Germinal center (tissue), 1 donor: ENCODE measurements around the gene DDO.

Source experiments
- DNase-seq: peaks from one replicate; pipeline ENCODE4 v3.0.0; 2012; ENCODE audit warnings: mixed read lengths, low spot score

The DDO gene

DNA sequence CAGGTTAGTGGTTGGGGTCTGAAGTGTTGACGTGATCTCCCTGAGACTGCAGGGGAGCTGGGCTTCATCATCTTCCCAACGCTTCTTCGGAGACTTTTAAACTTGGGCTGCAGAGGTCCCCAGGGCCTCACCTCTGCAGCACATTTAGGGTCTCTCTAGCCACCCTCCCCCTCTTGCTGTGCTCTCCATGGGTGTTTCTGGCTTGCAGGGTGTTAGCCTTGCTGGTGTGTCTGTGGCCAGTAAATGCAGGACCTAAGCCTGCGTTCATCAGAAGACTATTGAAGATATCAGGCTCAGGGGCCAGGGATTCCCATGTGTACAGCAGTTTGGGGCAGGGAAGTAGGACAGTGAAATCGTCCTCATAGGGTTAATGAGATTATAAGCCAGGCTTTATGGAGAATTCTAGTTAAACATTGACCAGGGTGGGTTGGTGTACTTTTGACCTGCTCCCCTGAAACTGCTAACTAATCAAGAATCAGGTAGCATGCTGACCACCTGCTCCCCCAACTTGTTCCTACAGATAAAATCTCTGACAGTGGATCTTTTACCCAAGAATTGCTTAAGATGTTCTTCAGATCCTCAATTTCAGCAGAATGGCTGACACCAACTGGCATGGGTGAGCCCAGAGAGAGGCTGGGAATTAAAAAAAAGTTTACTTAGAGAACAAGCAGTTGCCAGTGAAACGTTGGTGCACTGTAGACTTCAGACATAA lies 3.8 kb upstream of the DDO start:
- no peak for DNase-seq

DNA sequence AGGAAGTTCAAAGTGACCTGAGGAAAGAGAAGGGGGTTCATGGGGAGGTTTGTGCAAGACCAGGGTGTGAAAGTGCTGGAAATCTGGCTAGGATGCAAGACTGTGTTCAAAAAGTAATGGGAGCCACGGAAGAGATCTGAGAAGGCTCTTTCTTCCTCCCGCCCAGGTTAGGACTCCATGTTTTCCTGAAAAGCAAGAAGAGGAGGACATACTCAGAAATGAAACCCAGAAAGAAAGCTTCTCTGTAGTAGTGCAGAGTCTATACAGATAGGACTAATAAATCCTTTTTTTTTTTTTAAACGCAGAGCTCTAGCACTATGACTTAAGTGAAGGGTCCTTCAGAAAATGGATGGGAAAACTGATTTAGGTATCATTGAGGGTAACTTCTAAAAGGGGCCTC lies 3.2 kb upstream of the DDO start:
- no peak for DNase-seq

DNA sequence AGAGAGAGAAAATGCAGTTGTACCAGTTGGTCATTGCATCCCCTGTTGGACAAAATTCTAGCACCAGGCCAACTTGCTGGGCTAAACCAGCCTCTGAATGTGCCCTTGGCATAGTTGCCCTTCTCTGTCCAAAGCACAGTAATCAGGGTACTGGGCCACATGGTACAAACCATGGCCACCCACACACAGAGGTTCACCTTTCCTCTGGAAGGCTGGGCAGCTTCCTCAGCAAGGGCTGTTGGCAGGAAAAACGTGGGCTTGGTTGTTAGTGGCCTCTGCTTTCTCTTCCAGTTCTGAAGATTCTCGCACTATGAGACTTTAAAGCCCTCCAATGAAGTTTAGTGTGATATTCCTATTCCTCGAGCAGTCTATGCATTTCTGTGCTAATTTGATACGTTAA lies 706 bp downstream of the DDO start:
- DNase-seq, result no peak

DNA sequence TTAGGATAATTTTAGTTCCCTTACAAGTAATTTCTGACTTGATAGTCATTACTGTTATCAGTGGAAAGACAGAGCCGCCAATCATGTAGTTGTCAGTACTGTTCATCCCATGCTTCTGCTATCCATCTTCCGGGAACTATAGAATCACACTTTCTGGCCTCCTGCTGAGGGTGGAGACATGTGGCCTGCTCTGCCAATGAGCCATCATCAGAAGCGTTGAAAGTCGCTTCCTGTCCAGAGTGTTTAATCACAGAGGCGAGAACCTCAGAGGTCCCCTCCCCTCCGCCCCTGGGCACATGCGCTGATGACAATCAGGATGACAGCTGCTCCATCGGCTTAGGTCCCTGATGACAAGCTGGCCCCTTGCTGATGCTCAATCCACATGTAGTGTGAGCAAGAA lies 3.0 kb downstream of the DDO start:
- no peak for DNase-seq

DNA sequence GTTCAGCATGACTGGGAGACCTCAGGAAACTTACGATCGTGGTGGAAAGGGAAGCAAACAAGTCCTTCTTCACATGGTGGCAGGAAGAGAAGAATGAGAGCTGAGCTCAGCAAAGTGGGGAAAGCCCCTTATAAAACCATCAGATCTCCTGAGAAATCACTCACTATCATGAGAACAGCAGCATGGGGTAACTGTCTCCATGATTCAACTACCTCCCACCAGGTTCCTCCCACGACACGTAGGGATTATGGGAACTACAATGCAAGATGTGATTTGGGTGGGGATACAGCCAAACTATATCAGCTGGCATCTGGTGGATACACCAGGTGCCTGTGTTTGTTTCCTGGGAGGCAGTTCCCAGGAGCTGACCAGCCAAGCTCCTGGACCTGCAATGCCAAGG lies 4.9 kb downstream of the DDO start:
- DNase-seq, result no peak

DNA sequence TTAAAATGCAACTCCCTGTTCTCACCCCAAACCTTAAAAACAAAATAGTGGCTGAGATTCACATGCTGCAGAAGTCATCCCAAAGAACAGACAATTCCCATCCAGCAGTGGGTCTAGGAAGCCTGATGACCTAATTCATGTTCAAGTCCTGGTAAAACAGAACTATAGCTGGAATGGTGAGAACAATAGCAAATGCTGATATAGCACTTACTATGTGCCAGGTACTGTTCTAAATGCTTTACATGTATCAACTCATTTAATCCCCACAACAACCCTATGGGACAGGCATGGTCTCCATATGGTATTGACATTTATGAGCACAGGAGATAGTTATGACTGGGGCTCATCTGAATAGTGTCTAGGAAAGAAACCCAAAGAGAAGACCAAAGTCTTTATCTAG lies 5.6 kb downstream of the DDO start:
- DNase-seq, result no peak

DNA sequence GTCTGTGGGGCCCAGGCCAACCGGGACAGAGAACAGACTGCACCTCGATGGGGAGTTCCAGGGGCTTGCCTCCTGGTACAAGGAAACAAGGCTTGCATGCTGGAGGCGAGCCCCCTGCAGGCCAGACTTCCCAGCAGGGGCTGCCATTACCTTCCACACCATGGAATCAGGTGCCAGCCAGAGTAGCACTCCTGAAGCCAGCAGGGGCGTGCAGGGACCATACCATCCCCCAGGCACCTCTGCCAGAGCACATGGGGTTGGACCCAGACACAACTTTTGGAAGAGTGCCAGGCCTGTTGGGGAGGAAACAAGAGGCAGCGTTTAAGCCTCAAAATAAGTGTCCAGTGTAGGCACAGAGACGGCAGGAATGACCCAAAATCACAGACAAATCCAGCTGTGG lies 6.5 kb downstream of the DDO start:
- no peak for DNase-seq

DNA sequence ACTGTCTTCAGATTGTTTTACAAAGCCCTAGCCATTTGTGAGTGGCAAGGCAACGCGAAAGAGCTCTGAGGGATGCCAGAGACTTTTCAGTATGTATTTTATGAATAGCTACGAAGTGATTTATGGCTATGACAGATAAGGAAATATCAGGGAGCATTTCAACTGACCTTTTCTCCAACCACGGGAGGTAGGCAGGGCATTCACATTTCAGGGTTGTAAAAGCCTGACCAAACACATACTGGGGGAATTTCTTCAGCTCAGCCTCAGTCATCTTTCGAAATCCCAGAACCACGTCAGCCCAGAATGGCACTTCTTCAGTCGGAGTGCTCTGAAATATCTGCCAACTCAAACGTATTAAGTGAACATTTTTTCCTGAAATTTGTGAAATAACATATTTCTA lies 10.8 kb downstream of the DDO start:
- no peak for DNase-seq

DNA sequence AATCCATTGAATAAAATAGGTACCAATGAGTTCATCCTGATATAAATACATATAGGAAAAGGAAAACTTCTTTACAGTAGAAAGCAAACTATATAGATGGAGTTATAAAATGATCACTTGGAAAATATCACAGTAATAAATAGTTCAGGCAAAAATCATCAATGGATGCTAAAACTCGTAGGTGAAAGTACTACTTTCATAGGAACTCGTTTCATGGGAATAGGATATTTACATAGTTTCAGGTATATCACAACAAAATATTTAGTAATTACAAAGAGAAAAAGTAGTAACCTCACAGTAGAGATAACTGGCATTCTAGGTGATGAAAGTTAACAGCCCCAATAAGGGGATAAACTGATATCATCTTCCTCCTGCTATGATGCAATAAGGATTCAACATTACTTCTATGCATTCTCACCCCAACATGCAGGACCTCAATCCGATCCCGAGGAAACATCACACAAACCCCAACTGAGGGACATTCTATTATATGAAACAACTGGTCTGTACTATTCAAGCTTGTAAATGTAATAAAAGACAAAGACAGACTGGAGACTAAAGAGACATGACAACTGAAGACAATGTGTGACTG lies 13.7 kb downstream of the DDO start:
- no peak for DNase-seq

DNA sequence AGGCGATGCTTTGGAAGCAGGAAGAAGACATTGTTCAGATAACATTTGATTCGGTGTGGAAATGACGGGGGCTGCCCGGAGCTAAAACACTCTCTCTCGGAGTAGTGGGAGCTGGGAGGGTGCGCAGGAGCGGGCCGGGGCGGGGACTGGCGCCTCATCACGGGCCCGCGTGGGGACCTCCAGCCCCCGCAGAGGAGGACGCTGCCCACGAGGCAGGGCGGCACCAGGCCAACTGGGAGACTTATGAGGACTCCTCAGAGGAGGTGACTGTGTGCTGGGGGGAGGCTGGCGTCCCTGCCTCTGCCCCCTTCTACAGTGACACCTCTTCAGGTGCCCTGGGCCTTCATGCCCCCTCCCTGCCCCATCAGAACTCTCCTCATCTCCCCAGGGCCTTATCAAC lies 15.2 kb downstream of the DDO start:
- DNase-seq, result no peak

DNA sequence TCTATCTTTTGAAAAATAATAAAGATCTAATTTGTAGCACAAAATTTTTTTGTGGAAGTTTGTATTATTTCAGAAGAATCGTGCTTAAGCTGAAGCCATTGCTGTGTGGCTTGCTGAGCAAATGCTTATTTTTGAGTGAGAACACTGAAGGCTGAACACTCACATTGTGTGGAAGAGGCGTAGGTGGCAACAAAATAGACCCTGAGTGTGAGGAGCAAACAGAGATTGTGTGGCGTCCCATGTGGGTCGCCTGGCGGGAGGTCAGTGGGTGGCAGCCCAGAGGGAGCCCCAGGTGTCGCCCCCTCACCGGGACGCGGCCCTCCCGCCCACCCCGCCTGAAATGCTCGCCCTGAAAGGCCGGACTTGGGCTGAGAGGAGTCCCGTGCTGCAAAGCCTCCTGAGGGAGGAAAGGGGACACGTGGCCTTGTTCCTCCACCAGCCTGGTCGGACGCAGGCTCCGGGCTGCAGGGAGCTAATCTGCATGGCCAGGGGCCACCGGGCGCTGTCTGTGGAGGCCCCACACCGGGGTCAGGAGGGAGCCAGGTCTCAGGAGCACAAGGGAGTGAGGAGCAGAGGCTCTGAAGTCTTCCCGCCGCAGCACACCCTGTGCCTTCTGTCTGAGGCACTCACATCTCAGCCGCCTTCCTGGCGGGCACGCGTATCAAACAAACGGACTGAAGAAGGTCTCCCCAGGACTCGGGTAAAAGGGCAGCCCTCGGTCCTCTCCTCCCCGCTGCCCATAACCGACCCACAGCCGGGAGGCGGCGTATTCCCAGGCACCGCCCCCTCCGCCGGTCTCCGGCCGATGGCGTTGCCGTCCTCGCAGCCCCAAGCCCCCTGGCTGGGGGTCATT lies 15.9 kb downstream of the DDO start:
- no peak for DNase-seq

DNA sequence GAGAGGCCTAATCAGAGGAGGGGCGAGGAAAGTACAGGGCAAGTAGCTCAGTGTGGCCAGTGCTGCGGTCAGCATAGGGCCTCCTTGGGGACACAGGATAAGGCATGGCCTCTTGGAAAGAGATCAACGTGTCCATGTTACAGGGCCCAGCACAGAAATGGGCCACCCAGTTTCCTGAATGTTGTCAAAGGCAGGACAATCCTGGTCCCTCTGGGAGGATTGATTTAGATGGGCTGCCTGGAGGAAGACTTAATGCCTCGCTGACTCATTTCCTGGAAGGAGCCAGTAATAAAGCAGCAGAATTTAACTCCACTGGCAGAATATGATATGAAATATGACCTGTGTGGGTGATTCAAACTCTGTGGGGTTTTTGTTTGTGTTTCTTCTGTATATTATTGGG lies 16.6 kb downstream of the DDO start:
- DNase-seq, result no peak

DNA sequence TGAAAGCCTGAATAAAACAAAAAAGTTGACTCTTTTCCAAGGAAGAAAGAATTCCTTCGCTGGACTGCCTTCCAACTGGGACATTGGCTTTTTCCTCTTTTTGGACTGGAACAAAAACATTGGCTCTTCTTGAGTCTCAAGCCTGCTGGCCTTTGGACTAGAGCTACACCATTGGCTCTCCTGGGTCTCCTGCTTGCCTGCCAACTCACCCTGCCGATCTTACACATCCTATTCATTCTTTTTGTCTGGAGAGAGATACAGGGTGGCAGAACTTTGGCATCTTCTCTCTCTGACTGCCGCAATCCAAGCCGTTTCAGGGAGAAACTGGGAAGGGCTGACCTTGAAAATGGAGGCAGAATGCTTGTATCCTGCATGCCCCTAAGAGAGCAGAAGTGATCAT lies 20.2 kb downstream of the DDO start:
- DNase-seq, result no peak

DNA sequence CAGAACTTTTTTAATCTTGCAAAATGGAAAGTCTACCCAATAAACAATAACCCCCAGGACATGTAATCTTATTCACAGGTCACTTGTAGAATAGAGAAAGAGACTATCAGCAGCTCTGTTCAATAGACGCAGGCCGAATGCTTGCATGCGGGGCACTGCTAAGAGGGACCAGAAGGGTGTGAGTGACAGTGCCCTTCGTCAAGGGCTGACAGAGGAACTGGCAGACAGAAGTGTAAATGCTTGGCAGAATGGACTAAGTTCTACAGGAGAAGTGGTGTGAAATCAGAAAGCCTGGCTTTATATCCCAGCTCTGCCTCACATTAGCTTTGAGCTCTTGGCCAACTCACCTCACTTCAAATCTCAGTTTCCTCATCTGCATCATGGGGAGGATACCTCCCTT lies 21.0 kb downstream of the DDO start:
- DNase-seq, result no peak

DNA sequence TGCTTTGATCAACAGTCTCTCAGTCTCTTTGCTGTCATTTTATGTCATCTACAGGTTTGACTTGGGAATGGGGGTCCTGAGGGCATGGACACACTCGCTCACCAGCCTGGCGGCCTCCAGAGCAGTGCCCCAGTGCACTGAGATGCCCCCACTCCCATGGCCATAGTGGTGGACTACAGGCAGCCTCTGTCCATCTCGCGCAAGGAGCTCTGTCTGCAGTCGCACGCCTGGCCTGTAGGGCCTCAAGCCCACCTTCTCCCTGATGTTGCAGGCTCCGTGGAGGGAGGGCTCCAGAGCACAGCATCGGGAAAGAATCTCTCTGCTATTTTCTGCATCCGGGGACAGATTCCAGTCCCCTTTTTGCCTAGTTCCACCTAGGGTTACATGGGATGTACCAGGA lies 22.6 kb downstream of the DDO start:
- DNase-seq, result no peak

DNA sequence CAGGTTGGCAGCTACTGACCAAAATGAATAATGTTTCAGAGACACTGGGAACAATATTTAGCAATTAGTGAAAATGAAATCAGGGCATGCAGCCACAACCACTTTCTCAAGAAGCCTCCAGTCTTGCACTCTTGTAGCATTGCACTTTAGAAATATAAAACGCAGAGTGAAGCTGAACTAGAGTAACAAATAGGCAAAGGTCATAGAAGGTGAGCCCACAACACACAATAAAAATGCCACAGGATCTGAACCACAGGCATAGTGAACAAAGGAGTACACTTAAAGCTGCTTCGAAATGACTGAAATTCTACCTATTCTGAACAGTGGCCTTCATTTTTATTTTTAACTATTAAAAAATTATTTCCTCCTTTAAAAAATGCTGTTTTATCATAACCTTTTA lies 25.0 kb downstream of the DDO start:
- DNase-seq, result no peak

DNA sequence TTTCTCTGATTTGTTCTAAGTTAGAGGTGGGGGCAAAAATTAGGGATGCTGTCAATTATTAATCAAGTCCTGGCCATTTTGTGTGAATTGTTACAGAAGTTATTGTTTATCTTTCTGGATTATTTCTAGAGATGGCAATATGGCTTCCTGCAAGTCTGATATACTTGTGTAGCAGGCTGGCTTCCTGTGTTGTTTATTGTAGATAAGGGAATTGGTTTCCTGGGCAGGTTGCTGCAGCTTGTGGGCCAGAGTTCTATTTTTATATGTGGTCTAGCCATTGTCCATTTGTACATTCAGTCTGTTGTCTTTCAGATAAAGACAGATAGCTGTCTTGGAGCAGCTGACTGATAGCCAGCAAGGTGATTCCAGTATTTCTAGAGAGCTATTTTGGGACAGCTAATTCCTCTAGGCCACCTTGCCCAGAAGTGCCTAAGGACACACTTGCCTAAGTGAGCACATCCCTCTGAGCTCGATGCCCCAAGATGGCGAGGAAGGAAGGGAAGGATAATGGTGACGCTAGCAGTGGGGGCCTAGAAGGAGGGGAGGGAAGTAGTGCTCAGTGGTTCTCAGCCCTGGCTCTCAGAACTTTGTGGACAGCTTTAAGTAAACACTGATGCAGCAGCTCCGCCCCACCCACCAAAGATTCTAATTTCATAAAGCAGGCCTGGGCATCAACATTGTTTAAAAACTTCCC lies 25.5 kb downstream of the DDO start:
- no peak for DNase-seq

DNA sequence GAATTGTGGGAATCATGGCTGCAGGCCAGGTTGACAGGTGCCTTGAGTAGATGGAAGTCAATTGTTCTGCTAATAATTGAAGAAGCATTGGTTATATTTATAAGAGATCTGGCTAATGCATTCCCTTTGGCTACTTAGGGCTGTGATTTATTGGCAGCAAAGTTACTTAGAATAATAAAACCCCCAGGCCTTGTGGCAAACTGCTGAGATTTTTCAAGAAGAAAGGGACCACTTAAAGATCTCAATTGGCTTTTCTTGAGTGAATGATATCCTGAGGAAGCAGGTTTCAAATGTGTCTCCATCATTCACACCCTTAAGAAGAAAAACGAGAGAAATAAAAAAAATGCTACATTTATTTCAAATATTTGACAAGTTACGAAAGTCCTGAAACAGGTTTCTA lies 27.4 kb downstream of the DDO start:
- DNase-seq, result no peak

DNA sequence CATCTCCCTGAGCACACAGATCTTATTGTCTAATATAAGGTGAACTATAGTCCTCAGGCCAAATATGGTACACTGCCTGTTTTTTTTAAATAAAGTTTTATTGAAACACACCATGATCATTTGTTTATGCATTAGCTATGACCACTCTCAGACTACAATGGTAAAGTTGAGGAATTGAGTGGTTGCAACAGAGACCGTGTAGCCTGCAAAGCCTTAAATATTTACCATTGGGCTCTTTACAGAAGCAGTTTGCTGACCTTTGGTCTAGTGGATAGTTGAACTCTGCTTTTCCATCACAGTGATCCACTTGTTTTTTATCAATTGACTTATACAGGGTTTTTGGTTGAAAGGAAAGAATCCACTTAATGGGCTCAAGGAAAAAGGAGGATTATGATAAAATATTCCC lies 29.9 kb downstream of the DDO start:
- DNase-seq, result no peak

DNA sequence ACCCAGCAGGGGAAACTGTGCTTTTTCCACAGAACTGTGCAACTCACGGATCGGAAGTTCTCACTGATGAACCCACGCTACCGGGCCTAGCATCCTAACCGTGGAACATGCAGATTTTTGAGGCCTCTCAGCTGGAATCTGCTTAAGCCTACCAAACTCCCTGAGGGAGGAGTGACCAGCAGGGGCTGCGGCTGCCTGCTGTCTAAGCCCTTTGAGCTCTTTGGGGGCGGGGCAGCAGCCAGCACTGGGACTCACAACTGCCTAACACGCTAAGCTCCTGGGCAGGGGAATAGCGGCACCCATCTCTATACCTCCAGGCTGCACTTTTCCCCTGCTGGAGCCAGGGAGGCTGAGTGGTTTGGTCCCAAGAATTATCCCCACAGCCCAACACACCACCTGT lies 36.8 kb downstream of the DDO start:
- DNase-seq, result no peak

DNA sequence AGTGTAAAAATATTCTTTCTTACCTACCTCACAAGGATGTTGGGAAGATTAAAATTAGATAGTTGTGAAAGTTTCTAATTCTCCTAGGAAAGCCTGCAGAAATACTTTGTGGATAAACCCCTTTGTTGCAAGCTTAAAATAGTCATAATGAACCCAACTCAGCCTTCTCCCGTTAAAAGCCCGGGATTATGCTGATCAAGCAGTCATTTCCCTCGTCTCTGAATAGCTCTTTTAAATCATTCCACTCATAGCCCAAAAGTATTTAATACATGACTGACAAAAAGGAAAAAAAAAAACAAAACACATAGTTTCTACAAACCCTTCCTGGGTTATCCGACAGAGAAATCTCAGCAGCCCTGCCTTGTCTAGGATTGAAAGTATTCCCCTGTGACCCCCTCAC lies 46.3 kb downstream of the DDO start:
- no peak for DNase-seq

DNA sequence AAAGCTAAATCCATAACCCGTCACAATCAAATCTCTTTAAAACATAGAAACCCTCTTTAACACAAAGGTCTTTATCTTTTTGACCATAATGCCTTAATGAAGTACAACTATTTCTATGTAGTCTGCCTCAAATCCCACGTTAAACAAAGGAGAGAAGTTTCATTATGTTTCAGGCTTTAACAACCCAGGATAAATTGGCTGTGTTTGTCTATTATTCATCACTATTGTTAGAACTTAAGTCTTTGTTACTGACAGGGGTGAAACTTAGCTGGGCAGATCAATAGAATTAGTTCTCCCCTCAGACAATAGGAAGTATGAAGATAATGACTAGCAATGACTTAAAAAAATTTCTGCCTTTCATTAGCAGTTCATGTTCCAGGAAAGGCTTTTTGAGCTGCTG lies 47.1 kb downstream of the DDO start:
- DNase-seq, result no peak

DNA sequence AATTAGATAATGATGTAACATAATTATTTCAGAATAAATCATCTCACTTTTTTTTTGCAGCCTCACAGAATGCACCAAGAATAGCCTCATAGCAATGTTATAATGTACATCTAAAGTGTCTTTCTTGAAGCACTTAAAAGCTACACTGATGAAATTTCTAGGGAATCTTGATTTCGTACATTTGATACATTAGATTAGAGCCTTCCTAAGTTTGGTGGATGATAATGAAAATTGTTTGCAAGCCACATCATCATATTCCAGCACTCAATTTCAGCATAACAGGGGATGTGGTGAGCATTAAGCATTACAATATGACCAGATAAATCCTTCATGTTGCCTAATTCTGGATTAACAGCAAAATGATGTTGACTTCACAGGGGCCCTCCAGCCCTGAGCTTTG lies 47.5 kb downstream of the DDO start:
- DNase-seq, result no peak
